ENCODE data around the gene XRCC1.

Gene XRCC1

GRCh38 chr19:43507880-43508279 lies 67.4 kb downstream of the XRCC1 start:
- TF ChIP-seq, protein P1, sequence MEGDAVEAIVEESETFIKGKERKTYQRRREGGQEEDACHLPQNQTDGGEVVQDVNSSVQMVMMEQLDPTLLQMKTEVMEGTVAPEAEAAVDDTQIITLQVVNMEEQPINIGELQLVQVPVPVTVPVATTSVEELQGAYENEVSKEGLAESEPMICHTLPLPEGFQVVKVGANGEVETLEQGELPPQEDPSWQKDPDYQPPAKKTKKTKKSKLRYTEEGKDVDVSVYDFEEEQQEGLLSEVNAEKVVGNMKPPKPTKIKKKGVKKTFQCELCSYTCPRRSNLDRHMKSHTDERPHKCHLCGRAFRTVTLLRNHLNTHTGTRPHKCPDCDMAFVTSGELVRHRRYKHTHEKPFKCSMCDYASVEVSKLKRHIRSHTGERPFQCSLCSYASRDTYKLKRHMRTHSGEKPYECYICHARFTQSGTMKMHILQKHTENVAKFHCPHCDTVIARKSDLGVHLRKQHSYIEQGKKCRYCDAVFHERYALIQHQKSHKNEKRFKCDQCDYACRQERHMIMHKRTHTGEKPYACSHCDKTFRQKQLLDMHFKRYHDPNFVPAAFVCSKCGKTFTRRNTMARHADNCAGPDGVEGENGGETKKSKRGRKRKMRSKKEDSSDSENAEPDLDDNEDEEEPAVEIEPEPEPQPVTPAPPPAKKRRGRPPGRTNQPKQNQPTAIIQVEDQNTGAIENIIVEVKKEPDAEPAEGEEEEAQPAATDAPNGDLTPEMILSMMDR (IDR thresholded peaks at IDR 0.05): no peak

- TF ChIP-seq, protein P1 (IDR thresholded peaks at IDR 0.05): no peak
Measured at GRCh38 chr19:43506629-43507028, 68.7 kb downstream of the XRCC1 start.

DNA sequence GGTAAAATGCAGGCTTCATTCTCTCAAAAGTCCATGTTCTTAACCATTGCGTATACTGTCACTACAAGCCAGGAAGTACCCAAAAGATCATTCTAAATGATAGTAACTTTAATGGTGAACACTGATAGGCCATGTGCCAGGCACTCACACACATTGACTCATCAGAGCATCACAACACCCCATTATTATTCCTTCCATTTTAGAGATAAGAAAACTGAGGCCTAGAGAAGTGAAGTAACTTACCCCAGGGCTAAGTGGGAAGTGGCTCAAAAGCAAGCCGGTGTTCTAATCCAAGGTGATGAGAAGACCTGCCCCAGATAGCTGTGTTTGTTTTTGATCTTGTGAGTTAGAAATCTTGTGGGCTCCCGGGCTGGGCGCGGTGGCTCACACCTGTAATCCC lies 69.4 kb downstream of the XRCC1 start:
- TF ChIP-seq, protein P1 (IDR thresholded peaks at IDR 0.05): no peak

- TF ChIP-seq, protein P1 (IDR thresholded peaks at IDR 0.05): no peak
Measured at GRCh38 chr19:43505186-43505456, 70.2 kb downstream of the XRCC1 start.

DNA sequence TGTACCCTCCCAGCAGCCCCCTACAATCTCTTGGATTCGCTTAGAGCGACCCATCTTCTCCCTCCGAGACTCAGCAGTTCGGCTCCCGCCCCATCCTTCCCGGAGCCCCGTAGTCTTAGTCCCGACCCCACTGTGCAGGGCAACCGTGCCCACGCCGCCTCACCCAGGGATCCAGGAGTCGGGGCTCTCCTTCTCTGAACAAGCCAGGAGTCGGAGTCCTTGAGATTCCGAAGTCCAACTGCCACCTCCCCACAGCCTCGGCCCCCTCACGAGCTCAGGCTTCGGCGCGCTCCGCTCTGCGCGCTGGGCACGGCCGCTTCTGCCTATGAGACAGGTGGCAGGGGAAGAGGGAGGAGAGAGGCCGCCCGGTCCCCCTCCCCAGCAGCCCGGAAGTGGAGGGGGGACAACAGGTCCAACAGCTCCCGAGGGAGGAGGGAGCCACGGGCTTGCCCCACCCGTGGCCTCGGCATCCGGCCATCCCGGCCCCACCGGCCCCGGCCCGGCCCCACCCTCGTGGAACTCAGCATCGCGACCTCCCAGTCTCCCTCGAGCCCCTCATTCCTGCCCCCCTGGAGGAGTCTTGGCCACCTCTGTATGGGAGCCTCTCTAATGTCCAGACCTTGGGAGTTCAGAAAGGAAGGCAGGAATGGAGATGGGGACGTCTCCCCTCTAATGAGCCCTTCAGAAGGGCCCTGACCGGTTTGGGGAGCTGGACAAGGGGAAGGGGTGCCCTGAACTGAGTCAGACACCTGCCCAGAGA lies 70.7 kb downstream of the XRCC1 start, which contains the start of gene PHLDB3:
PHLDB3 (minus strand) TSS at position 321 of the 760 bp plus-strand sequence. CDS start 628 bp downstream, outside the sequence.
- TF ChIP-seq, protein P1 (IDR thresholded peaks at IDR 0.05): no peak

GRCh38 chr19:43503501-43504425 lies 71.6 kb downstream of the XRCC1 start:
- TF ChIP-seq, protein P1 (IDR thresholded peaks at IDR 0.05): 0 out of 2 replicates have a peak, but pooled peaks have one; percentile 29

DNA sequence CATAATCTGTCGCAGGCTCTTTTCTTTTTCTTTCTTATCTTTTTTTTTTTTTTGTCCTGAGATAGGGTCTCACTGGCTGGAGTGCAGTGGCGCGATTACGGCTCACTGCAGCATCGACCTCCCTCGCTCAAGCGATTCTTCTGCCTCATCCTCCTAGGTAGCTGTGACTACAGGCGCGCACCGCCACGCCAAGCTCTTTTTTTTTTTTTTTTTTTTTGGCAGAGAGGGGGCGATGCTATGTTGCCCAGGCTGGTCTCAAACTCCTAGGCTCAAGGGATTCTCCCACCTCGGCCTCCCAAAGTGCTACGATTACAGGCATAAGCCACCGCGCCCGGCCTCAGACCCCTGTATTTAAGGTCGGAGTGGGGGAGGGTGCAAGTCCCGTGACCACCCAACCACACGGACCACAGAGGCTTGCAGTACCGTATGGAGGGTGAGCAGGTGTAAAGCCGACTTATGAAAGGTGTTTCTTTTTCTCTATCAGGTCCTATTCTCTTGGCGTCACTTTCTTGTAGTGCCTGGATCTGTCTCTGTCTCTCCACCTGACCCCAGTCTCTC lies 72.8 kb downstream of the XRCC1 start:
- TF ChIP-seq, protein P1 (IDR thresholded peaks at IDR 0.05): no peak

All from LNCAP (cell line).